ENCODE data around the gene TNC. TPM values are rescaled to one million over a fixed set of nuclear protein-coding genes. Genes with fewer than 3 reads are reported as not detected.

Gene TNC
- total RNA-seq, 3 donors from 2014 or later (not counting 1 experiment from before 2014, with no cell fraction given) = not detected

GRCh38 chr9:115039516-115040120, 78.3 kb downstream of the TNC start:
- H3K4me1 ChIP-seq (ENCODE audit: control insufficient read depth, insufficient read depth, low read length) = no peaks in the 10 kb centered on the region
- ATAC-seq = no peak
- intact Hi-C loops (cut with micrococcal nuclease) = no loop called here
- peaks cover 0 to 5% of the 10 kb centered on the region in 2 donors for H3K4me1 Mint-ChIP-seq
- H3K27me3 ChIP-seq (ENCODE audit: control insufficient read depth, insufficient read depth, low read length) = no peaks in the 10 kb centered on the region
- H3K4me3 Mint-ChIP-seq = no peak overlapping the region
- 81% methylated on average over 4 of the region's 4 CpGs for WGBS (ENCODE audit: insufficient coverage)
- no peak overlapping the region for H3K4me3 ChIP-seq (ENCODE audit: low read length)
- H3K9me3 ChIP-seq (ENCODE audit: control insufficient read depth, insufficient read depth, low read length) = no peaks in the 10 kb centered on the region
- H3K27me3 Mint-ChIP-seq (ENCODE audit: low read depth in 2 of 2) = peaks cover 10 to 21% of the 10 kb centered on the region in 2 donors
- H3K36me3 Mint-ChIP-seq = no peaks in the 10 kb centered on the region
- H3K27ac Mint-ChIP-seq = no peak overlapping the region
- H3K9me3 Mint-ChIP-seq = no peaks in the 10 kb centered on the region
- no peaks in the 10 kb centered on the region for H3K36me3 ChIP-seq (ENCODE audit: control insufficient read depth, insufficient read depth, low read length)
- TF ChIP-seq, protein P1, sequence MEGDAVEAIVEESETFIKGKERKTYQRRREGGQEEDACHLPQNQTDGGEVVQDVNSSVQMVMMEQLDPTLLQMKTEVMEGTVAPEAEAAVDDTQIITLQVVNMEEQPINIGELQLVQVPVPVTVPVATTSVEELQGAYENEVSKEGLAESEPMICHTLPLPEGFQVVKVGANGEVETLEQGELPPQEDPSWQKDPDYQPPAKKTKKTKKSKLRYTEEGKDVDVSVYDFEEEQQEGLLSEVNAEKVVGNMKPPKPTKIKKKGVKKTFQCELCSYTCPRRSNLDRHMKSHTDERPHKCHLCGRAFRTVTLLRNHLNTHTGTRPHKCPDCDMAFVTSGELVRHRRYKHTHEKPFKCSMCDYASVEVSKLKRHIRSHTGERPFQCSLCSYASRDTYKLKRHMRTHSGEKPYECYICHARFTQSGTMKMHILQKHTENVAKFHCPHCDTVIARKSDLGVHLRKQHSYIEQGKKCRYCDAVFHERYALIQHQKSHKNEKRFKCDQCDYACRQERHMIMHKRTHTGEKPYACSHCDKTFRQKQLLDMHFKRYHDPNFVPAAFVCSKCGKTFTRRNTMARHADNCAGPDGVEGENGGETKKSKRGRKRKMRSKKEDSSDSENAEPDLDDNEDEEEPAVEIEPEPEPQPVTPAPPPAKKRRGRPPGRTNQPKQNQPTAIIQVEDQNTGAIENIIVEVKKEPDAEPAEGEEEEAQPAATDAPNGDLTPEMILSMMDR (IDR thresholded peaks at IDR 0.05) = no peak
- no peak overlapping the region for H3K27ac ChIP-seq (ENCODE audit: low read length)
- DNase-seq = no peak

DNA sequence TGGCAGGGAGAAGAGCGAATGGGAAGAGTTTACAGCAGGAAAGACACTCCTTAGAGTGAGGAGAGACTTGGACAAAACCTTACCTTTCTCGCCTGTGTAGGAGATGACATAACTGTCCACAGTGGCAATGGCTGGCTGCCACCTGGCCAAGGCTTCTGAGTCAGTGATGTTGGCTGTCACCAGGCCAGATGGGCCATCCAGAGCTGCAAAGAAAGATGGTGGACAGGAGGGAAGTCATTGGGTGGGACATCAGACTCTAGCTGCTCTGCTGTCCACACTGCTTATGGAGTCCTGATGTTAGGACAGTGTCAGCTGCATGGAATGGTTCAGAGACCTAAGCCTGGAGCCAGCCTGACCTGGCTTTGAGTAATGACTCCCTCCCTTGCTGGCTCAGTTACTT, 79.8 kb downstream of the TNC start:
- DNase-seq (no peak), ATAC-seq (no peak)
- Mint-ChIP-seq H3K27ac (no peak overlapping the region), H3K4me3 (no peak overlapping the region), H3K36me3 (no peaks in the 10 kb centered on the region), H3K9me3 (no peaks in the 10 kb centered on the region), H3K27me3 (ENCODE audit: low read depth in 2 of 2) (peaks cover 10 to 11% of the 10 kb centered on the region in 2 donors), H3K4me1 (peaks cover 0 to 3% of the 10 kb centered on the region in 2 donors)
- WGBS (ENCODE audit: insufficient coverage) = 90% methylated on average over 2 of the region's 2 CpGs
- no peaks in the 10 kb centered on the region for H3K27me3 ChIP-seq (ENCODE audit: control insufficient read depth, insufficient read depth, low read length)
- H3K9me3 ChIP-seq (ENCODE audit: control insufficient read depth, insufficient read depth, low read length) = no peaks in the 10 kb centered on the region
- TF ChIP-seq, protein P1 (IDR thresholded peaks at IDR 0.05) = no peak
- intact Hi-C loops (cut with micrococcal nuclease) = no loop called here
- no peaks in the 10 kb centered on the region for H3K4me1 ChIP-seq (ENCODE audit: control insufficient read depth, insufficient read depth, low read length)
- no peak overlapping the region for H3K27ac ChIP-seq (ENCODE audit: low read length)
- H3K36me3 ChIP-seq (ENCODE audit: control insufficient read depth, insufficient read depth, low read length) = no peaks in the 10 kb centered on the region
- no peak overlapping the region for H3K4me3 ChIP-seq (ENCODE audit: low read length)

GRCh38 chr9:115036691-115037090, 81.3 kb downstream of the TNC start:
- no peaks in the 10 kb centered on the region for H3K9me3 Mint-ChIP-seq
- ATAC-seq = no peak
- no peak for DNase-seq
- peaks cover under 1 to 8% of the 10 kb centered on the region in 2 donors for H3K27me3 Mint-ChIP-seq (ENCODE audit: low read depth in 2 of 2)
- no peaks in the 10 kb centered on the region for H3K36me3 Mint-ChIP-seq
- Histone ChIP-seq H3K4me1 (ENCODE audit: control insufficient read depth, insufficient read depth, low read length) (no peaks in the 10 kb centered on the region), H3K36me3 (ENCODE audit: control insufficient read depth, insufficient read depth, low read length) (no peaks in the 10 kb centered on the region), H3K27ac (ENCODE audit: low read length) (no peak overlapping the region), H3K27me3 (ENCODE audit: control insufficient read depth, insufficient read depth, low read length) (no peaks in the 10 kb centered on the region), H3K4me3 (ENCODE audit: low read length) (no peak overlapping the region), H3K9me3 (ENCODE audit: control insufficient read depth, insufficient read depth, low read length) (no peaks in the 10 kb centered on the region)
- WGBS (ENCODE audit: insufficient coverage) = 84% methylated on average over 2 of the region's 2 CpGs
- no peak overlapping the region for H3K4me3 Mint-ChIP-seq
- no peak overlapping the region for H3K27ac Mint-ChIP-seq
- H3K4me1 Mint-ChIP-seq = no peaks in the 10 kb centered on the region
- intact Hi-C loops (cut with micrococcal nuclease) = no loop called here
- TF ChIP-seq, protein P1 (IDR thresholded peaks at IDR 0.05) = no peak
